ENCODE data around the gene LCORL. TPM values are rescaled to one million over a fixed set of nuclear protein-coding genes. Genes with fewer than 3 reads are reported as not detected.

Gene LCORL
- total RNA-seq, result 14.2 and 16.5 TPM in 2 replicates

DNA sequence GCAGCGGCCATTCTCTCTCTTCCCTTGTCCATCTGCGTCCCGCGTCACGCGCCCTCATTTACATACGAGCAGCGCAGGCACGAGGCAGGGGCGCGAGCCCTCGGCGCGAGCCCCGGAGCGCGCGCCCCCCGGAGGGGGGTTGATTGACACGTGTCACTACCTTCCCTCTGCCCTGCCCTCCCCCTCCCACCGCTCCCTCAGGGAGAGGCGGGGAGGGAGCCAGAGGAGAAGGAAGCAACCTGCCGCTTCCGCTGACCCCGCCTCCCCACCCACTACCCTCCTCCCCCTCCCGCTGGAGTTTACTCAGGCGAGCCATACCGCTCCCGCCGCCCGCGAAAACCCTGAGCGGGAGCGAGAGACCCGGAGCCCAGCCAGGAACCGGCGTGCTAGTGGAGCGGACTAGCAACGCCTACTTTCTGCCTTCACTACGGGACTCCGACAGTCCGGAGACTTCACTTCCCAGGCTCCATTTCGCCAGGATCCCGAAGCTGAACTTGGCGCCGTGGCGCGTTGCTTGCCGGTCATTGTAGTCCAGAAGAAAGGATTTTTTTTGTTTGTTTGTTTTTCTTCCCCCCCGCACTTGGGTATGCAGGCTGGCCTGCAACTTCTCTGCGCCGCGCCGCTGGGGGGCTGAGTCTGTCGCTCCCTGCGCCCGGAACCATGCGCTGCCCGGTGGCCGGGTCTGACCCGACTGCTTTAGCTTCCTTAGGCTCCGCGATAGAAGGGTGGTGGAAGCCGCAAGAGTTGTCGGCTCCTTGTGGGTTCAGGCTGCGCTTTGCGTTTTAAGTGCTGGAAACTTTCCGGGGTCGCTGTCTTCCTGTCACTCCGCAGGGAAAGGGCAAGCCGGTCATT, at the start of gene LCORL:
TSS of gene LCORL (minus strand) at position 36 of the 852 bp plus-strand sequence. CDS start at position 32, 4 bp downstream.
- H3K4me3 ChIP-seq (ENCODE audit: low read depth, low read length), result peak within 1 kb of the TSS; percentile 88
- DNase-seq (ENCODE audit: low read depth), result peak; percentile 86

DNA sequence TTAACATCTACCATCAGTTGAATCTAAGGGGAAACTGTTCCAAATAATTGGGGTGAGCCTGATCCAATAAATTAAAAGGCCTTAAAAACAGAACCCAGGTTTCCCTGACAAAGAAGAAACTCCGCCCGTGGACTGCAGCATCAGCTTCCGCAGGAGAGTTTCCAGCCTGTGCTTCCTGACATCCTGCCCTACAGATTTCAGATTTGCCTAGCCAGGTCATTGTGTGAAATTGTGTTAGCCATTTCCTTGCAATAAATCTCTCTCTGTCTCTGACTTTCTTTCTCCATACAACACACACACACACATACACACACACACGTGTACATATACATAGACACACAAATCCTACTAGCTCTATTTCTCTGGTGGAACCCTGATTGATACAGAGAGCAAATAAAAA, 48.3 kb upstream of the LCORL start:
- DNase-seq (ENCODE audit: low read depth), result no peak
- H3K4me3 ChIP-seq (ENCODE audit: low read depth, low read length), result no peak overlapping the region
- TF ChIP-seq, protein P1, sequence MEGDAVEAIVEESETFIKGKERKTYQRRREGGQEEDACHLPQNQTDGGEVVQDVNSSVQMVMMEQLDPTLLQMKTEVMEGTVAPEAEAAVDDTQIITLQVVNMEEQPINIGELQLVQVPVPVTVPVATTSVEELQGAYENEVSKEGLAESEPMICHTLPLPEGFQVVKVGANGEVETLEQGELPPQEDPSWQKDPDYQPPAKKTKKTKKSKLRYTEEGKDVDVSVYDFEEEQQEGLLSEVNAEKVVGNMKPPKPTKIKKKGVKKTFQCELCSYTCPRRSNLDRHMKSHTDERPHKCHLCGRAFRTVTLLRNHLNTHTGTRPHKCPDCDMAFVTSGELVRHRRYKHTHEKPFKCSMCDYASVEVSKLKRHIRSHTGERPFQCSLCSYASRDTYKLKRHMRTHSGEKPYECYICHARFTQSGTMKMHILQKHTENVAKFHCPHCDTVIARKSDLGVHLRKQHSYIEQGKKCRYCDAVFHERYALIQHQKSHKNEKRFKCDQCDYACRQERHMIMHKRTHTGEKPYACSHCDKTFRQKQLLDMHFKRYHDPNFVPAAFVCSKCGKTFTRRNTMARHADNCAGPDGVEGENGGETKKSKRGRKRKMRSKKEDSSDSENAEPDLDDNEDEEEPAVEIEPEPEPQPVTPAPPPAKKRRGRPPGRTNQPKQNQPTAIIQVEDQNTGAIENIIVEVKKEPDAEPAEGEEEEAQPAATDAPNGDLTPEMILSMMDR (conservative IDR thresholded peaks at IDR 0.05; ENCODE audit: low read depth, low read length), result no peak

More for the DNA sequence above, at the start of gene LCORL:
- TF ChIP-seq, protein P1 (conservative IDR thresholded peaks at IDR 0.05; ENCODE audit: low read depth, low read length), result no peak

DNA sequence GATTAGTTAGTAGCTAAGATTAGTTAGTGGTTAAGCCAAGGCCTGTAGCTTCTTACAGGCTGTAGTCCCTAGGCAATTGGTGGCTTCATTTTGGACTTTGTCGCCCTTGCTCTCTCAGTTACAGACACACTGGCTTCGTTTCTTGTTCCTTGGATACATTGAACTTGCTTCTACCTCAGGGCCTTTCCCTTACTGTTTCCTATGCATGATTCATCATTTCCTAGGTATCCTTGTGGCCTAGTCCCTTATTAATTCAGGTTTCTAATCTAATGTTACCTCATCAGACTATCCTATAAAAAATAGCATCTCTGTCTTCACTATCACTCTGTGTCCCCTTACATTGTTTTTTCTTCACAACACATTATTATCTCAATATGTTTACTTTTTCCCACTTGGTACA, 45.5 kb upstream of the LCORL start:
- TF ChIP-seq, protein P1 (conservative IDR thresholded peaks at IDR 0.05; ENCODE audit: low read depth, low read length), result no peak
- DNase-seq (ENCODE audit: low read depth), result no peak
- no peak overlapping the region for H3K4me3 ChIP-seq (ENCODE audit: low read depth, low read length)

DNA sequence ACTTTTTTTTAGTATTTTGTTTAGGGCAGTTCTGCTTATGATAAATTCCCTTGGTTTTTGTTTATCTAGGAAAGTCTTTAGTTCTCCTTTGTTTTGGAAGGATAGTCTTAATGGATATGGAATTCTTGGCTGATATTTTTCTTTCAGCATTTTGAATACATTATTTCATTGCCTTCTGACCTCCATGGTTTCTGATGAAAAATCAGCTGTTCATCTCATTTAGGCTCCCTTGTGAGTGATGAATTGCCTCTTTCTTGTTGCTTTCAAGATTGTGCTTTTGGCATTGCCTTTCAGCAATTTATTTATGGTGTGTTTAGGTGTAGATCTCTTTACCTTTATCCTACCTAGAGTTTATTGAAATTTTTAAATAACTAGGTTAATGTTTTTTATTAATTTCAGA, 41.5 kb upstream of the LCORL start:
- H3K4me3 ChIP-seq (ENCODE audit: low read depth, low read length), result no peak overlapping the region
- TF ChIP-seq, protein P1 (conservative IDR thresholded peaks at IDR 0.05; ENCODE audit: low read depth, low read length), result no peak
- no peak for DNase-seq (ENCODE audit: low read depth)

DNA sequence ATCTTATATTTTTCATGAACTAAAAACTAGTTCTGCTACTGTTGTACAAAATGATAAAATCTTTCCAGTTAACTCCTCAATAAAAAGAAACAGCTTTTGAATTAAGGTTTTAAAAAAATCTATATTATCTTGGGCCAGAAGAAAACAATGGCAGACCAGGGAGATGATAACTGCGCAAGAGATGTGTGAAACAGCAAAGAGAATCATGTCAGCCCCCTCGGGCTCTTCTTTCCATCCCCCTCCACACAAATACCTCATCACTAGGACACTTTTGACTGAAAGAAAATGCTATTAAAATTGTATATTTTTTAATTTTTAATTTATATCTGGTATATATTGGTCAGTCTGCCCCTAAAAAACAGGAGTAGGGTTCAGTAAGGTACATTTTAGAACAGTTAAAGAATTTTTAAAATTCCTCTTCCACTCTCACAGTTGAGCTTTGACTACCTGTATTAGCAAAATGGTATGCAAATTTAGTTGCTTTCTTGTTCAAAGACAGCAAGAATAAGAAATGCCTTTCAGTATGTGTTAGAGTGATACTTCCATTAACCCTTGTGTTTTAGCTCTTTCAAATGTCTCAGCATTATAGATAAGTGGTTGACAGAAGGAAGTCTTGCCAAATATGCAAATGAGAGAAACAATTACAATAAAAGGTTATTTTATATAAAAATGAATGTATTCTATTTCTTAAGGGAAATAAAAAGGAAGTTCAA, 36.4 kb upstream of the LCORL start:
- no peak overlapping the region for H3K4me3 ChIP-seq (ENCODE audit: low read depth, low read length)
- DNase-seq (ENCODE audit: low read depth), result no peak
- TF ChIP-seq, protein P1 (conservative IDR thresholded peaks at IDR 0.05; ENCODE audit: low read depth, low read length), result no peak

DNA sequence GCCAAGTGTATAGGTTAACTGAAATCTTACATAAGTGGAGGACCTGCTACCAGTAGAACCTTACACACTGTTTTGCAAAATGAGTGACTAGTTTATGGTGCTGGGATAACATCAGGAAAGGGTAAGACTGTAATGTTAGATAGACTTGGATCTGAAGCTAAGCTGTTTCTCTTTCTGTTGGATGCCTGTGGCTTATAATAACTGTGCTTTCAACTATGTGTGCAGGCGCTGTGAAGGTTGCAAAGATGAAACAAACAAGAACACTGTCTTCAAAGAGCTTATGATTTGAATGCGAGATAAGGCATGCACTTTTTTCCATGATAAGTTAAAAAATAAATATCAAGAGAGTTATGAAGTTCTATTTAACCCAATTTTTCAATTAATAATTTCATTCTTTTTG, 34.5 kb upstream of the LCORL start:
- TF ChIP-seq, protein P1 (conservative IDR thresholded peaks at IDR 0.05; ENCODE audit: low read depth, low read length), result no peak
- no peak overlapping the region for H3K4me3 ChIP-seq (ENCODE audit: low read depth, low read length)
- no peak for DNase-seq (ENCODE audit: low read depth)
